K562 (cell line): ENCODE data around the gene HNRNPM. TPM values are rescaled to one million over a fixed set of nuclear protein-coding genes. Genes with fewer than 3 reads are reported as not detected.
A peak's percentile ranks its signal among the peaks of the same experiment; 100 is the strongest.

Source experiments
- MYBL2 ChIP-seq, 2 experiments: fragments of 450-650 bp in 1 of 2; sonication (generic) in 1 of 2; formaldehyde crosslinking in 1 of 2; IDR thresholded peaks; 2 replicates each; pipeline versions ENCODE4 v1.6.1 to v1.8.1; 2017 to 2022; ENCODE audit warnings: borderline replicate concordance in 1 of 2, inconsistent platforms in 1 of 2, low read depth in 1 of 2, mild to moderate bottlenecking in 1 of 2, missing genetic modification reagents in 1 of 2, moderate library complexity in 1 of 2
- RFX5 ChIP-seq: IDR thresholded peaks from 2 replicates; pipeline ENCODE4 v1.6.1; 2011; ENCODE audit warnings: low read depth, mild to moderate bottlenecking, improper control_type of control experiment, low read length
- polyA plus RNA-seq, 8 experiments: library from polyadenylated mRNA; depleted of rRNA in 4 of 8; stranded (reverse) in 5 of 8; unstranded in 3 of 8; fragments of >200 nt; fragmentation: Nextera tagmentation in 2 of 8; fragmentation: Illumina TruSeq in 1 of 8; extraction: Ambion mirVana in 2 of 8; extraction: Trizol in 1 of 8; gene quantifications; 2 replicates each; pipeline versions ENCODE4 v1.2.1 to v1.2.3, GENCODE V29; 2011 to 2014; ENCODE audit warnings: inconsistent platforms in 1 of 8, missing spikeins in 1 of 8
- total RNA-seq, 7 experiments: library from RNA; depleted of rRNA in 6 of 7; stranded (reverse); fragments of >200 nt in 6 of 7; fragmentation: Illumina TruSeq in 2 of 7; extraction: Trizol in 2 of 7; gene quantifications; 2 replicates each; pipeline versions ENCODE4 v1.2.1 to v1.2.3, GENCODE V29; 2011 to 2021; ENCODE audit warnings: low replicate concordance in 1 of 7
- TF ChIP-seq, protein P1 (sequence below): fragments of 450-650 bp; IDR thresholded peaks from 2 replicates; pipeline ENCODE4 v1.6.1; 2016; ENCODE audit warnings: mild to moderate bottlenecking, moderate library complexity
- TF ChIP-seq, protein P2 (sequence below): fragments of 450-650 bp; conservative IDR thresholded peaks from 2 replicates; pipeline ENCODE4 v1.6.1; 2016; ENCODE audit warnings: missing genetic modification characterization, low read depth, mild to moderate bottlenecking, missing compliant biosample characterization, moderate library complexity
- TF ChIP-seq, protein P3 (sequence below): sonication (generic); IDR thresholded peaks from 2 replicates; pipeline ENCODE4 v1.6.1; 2016
- TF ChIP-seq, protein P4 (sequence below): sonication (generic); formaldehyde crosslinking; IDR thresholded peaks from 2 replicates; pipeline ENCODE4 v1.8.0; 2022; ENCODE audit warnings: mild to moderate bottlenecking, missing genetic modification reagents

HNRNPM gene
- total and polyA plus RNA-seq, 9 of the 15 experiments (the other 6 are each of a cell fraction or from before 2014, with no cell fraction given) = 11.1 to 340 (median 195) TPM

- TF ChIP-seq, protein P1, sequence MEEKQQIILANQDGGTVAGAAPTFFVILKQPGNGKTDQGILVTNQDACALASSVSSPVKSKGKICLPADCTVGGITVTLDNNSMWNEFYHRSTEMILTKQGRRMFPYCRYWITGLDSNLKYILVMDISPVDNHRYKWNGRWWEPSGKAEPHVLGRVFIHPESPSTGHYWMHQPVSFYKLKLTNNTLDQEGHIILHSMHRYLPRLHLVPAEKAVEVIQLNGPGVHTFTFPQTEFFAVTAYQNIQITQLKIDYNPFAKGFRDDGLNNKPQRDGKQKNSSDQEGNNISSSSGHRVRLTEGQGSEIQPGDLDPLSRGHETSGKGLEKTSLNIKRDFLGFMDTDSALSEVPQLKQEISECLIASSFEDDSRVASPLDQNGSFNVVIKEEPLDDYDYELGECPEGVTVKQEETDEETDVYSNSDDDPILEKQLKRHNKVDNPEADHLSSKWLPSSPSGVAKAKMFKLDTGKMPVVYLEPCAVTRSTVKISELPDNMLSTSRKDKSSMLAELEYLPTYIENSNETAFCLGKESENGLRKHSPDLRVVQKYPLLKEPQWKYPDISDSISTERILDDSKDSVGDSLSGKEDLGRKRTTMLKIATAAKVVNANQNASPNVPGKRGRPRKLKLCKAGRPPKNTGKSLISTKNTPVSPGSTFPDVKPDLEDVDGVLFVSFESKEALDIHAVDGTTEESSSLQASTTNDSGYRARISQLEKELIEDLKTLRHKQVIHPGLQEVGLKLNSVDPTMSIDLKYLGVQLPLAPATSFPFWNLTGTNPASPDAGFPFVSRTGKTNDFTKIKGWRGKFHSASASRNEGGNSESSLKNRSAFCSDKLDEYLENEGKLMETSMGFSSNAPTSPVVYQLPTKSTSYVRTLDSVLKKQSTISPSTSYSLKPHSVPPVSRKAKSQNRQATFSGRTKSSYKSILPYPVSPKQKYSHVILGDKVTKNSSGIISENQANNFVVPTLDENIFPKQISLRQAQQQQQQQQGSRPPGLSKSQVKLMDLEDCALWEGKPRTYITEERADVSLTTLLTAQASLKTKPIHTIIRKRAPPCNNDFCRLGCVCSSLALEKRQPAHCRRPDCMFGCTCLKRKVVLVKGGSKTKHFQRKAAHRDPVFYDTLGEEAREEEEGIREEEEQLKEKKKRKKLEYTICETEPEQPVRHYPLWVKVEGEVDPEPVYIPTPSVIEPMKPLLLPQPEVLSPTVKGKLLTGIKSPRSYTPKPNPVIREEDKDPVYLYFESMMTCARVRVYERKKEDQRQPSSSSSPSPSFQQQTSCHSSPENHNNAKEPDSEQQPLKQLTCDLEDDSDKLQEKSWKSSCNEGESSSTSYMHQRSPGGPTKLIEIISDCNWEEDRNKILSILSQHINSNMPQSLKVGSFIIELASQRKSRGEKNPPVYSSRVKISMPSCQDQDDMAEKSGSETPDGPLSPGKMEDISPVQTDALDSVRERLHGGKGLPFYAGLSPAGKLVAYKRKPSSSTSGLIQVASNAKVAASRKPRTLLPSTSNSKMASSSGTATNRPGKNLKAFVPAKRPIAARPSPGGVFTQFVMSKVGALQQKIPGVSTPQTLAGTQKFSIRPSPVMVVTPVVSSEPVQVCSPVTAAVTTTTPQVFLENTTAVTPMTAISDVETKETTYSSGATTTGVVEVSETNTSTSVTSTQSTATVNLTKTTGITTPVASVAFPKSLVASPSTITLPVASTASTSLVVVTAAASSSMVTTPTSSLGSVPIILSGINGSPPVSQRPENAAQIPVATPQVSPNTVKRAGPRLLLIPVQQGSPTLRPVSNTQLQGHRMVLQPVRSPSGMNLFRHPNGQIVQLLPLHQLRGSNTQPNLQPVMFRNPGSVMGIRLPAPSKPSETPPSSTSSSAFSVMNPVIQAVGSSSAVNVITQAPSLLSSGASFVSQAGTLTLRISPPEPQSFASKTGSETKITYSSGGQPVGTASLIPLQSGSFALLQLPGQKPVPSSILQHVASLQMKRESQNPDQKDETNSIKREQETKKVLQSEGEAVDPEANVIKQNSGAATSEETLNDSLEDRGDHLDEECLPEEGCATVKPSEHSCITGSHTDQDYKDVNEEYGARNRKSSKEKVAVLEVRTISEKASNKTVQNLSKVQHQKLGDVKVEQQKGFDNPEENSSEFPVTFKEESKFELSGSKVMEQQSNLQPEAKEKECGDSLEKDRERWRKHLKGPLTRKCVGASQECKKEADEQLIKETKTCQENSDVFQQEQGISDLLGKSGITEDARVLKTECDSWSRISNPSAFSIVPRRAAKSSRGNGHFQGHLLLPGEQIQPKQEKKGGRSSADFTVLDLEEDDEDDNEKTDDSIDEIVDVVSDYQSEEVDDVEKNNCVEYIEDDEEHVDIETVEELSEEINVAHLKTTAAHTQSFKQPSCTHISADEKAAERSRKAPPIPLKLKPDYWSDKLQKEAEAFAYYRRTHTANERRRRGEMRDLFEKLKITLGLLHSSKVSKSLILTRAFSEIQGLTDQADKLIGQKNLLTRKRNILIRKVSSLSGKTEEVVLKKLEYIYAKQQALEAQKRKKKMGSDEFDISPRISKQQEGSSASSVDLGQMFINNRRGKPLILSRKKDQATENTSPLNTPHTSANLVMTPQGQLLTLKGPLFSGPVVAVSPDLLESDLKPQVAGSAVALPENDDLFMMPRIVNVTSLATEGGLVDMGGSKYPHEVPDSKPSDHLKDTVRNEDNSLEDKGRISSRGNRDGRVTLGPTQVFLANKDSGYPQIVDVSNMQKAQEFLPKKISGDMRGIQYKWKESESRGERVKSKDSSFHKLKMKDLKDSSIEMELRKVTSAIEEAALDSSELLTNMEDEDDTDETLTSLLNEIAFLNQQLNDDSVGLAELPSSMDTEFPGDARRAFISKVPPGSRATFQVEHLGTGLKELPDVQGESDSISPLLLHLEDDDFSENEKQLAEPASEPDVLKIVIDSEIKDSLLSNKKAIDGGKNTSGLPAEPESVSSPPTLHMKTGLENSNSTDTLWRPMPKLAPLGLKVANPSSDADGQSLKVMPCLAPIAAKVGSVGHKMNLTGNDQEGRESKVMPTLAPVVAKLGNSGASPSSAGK = no peak; the same call in 1 of the 2 replicates
- TF ChIP-seq, protein P2, sequence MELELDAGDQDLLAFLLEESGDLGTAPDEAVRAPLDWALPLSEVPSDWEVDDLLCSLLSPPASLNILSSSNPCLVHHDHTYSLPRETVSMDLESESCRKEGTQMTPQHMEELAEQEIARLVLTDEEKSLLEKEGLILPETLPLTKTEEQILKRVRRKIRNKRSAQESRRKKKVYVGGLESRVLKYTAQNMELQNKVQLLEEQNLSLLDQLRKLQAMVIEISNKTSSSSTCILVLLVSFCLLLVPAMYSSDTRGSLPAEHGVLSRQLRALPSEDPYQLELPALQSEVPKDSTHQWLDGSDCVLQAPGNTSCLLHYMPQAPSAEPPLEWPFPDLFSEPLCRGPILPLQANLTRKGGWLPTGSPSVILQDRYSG (tag) = 0 out of 2 replicates have a peak, but pooled peaks have one; percentile 55
- TF ChIP-seq, protein P3, sequence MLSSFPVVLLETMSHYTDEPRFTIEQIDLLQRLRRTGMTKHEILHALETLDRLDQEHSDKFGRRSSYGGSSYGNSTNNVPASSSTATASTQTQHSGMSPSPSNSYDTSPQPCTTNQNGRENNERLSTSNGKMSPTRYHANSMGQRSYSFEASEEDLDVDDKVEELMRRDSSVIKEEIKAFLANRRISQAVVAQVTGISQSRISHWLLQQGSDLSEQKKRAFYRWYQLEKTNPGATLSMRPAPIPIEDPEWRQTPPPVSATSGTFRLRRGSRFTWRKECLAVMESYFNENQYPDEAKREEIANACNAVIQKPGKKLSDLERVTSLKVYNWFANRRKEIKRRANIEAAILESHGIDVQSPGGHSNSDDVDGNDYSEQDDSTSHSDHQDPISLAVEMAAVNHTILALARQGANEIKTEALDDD = 0 out of 2 replicates have a peak, but pooled peaks have one; percentile 16
- TF ChIP-seq RFX5 = no peak
- TF ChIP-seq, protein P4, sequence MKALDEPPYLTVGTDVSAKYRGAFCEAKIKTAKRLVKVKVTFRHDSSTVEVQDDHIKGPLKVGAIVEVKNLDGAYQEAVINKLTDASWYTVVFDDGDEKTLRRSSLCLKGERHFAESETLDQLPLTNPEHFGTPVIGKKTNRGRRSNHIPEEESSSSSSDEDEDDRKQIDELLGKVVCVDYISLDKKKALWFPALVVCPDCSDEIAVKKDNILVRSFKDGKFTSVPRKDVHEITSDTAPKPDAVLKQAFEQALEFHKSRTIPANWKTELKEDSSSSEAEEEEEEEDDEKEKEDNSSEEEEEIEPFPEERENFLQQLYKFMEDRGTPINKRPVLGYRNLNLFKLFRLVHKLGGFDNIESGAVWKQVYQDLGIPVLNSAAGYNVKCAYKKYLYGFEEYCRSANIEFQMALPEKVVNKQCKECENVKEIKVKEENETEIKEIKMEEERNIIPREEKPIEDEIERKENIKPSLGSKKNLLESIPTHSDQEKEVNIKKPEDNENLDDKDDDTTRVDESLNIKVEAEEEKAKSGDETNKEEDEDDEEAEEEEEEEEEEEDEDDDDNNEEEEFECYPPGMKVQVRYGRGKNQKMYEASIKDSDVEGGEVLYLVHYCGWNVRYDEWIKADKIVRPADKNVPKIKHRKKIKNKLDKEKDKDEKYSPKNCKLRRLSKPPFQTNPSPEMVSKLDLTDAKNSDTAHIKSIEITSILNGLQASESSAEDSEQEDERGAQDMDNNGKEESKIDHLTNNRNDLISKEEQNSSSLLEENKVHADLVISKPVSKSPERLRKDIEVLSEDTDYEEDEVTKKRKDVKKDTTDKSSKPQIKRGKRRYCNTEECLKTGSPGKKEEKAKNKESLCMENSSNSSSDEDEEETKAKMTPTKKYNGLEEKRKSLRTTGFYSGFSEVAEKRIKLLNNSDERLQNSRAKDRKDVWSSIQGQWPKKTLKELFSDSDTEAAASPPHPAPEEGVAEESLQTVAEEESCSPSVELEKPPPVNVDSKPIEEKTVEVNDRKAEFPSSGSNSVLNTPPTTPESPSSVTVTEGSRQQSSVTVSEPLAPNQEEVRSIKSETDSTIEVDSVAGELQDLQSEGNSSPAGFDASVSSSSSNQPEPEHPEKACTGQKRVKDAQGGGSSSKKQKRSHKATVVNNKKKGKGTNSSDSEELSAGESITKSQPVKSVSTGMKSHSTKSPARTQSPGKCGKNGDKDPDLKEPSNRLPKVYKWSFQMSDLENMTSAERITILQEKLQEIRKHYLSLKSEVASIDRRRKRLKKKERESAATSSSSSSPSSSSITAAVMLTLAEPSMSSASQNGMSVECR (CRISPR knock-in tag) = 0 out of 2 replicates have a peak, but pooled peaks have one; percentile 63
- no peak for TF ChIP-seq MYBL2 (IDR thresholded peaks at IDR 0.05; ENCODE audit: low read depth)
- no peak for TF ChIP-seq MYBL2 (CRISPR knock-in tag; IDR thresholded peaks at IDR 0.05; ENCODE audit: borderline replicate concordance)
These were observed 69.1 kb downstream of the HNRNPM start, which contains the start of gene ZNF414 (continued) for GRCh38 chr19:8513687-8514504.
